ENCODE data around the gene B4GALNT3. TPM values are rescaled to one million over a fixed set of nuclear protein-coding genes. Genes with fewer than 3 reads are reported as not detected.
"Not testable (repeated sequence)": the region's sequence is repeated elsewhere in the genome, so short reads cannot be mapped to it uniquely, and the experiment has no call there.

B4GALNT3 gene
- total RNA-seq, 1 experiment from 2014 or later = 1.7 TPM

GRCh38 chr12:570921-571794 lies 111.4 kb downstream of the B4GALNT3 start:
- DNase-seq (ENCODE audit: extremely low read depth, low read depth) = peak; percentile 72

GRCh38 chr12:571795-572531 lies 112.2 kb downstream of the B4GALNT3 start:
- no peak for DNase-seq (ENCODE audit: extremely low read depth, low read depth)

GRCh38 chr12:572532-572899 lies 112.8 kb downstream of the B4GALNT3 start:
- no peak for DNase-seq (ENCODE audit: extremely low read depth, low read depth)

GRCh38 chr12:573232-573631 lies 113.5 kb downstream of the B4GALNT3 start:
- DNase-seq (ENCODE audit: extremely low read depth, low read depth) = no peak

- DNase-seq (ENCODE audit: extremely low read depth, low read depth) = no peak
Observed at GRCh38 chr12:574475-575128, 114.9 kb downstream of the B4GALNT3 start.

- DNase-seq (ENCODE audit: extremely low read depth, low read depth) = no peak
Observed at GRCh38 chr12:575129-575502, 115.4 kb downstream of the B4GALNT3 start.

- DNase-seq (ENCODE audit: extremely low read depth, low read depth) = peak; percentile 38
Observed at GRCh38 chr12:575948-576614, 116.3 kb downstream of the B4GALNT3 start.

- no peak for DNase-seq (ENCODE audit: extremely low read depth, low read depth)
Observed at GRCh38 chr12:576615-577110, 116.9 kb downstream of the B4GALNT3 start.

GRCh38 chr12:577994-578747 lies 118.4 kb downstream of the B4GALNT3 start:
- DNase-seq (ENCODE audit: extremely low read depth, low read depth) = not testable (repeated sequence)

GRCh38 chr12:578748-579419 lies 119.1 kb downstream of the B4GALNT3 start:
- DNase-seq (ENCODE audit: extremely low read depth, low read depth) = peak; percentile 40

- no peak for DNase-seq (ENCODE audit: extremely low read depth, low read depth)
Observed at GRCh38 chr12:579420-580110, 119.8 kb downstream of the B4GALNT3 start.

GRCh38 chr12:580813-581212 lies 121.1 kb downstream of the B4GALNT3 start:
- no peak for DNase-seq (ENCODE audit: extremely low read depth, low read depth)

GRCh38 chr12:581321-581720 lies 121.6 kb downstream of the B4GALNT3 start:
- DNase-seq (ENCODE audit: extremely low read depth, low read depth) = no peak

GRCh38 chr12:581746-582145 lies 122.0 kb downstream of the B4GALNT3 start:
- DNase-seq (ENCODE audit: extremely low read depth, low read depth) = no peak

GRCh38 chr12:583251-583869 lies 123.6 kb downstream of the B4GALNT3 start:
- no peak for DNase-seq (ENCODE audit: extremely low read depth, low read depth)

- DNase-seq (ENCODE audit: extremely low read depth, low read depth) = no peak
Observed at GRCh38 chr12:585062-586061, 125.6 kb downstream of the B4GALNT3 start.
